HL-60/S4 treated with phorbol 12-myristate 13-acetate at 8.2 ng/mL for 4 days and 3 days (cell line): ENCODE data around the gene PIP4K2A.
"Not testable (repeated sequence)": the region's sequence is repeated elsewhere in the genome, so short reads cannot be mapped to it uniquely, and the experiment has no call there.

ENCODE experiments used
- in situ Hi-C: fragments of 300-500 bp; cut with MboI; formaldehyde crosslinking; loops from 2 replicates; pipeline ENCODE4 v1.15.0; 2022; ENCODE audit warnings: low sequenced_read_pairs

PIP4K2A gene

DNA sequence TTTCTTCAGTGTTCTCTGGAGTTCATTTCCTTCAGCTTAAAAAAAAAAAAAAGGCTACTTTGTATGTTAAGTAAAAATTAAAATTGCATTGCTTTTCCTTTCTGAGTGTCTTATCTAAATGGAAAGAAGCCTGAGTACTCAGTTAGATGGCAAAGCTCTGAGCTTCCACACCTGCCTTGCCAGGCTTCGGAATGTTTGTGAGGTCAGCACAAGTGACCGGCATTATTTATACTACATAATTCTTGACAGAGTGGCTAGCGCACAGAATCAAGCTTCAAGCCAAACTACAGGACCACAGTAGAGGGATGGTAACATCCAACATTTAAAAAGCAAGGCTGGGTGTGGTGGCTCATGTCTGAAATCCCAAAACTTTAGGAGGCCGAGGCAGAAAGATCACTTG lies 17.3 kb downstream of the PIP4K2A start:
- in situ Hi-C loops = no loop called here

GRCh38 chr10:22693860-22694259 lies 20.5 kb downstream of the PIP4K2A start:
- in situ Hi-C loops = no loop called here

- in situ Hi-C loops = no loop called here
Measured at GRCh38 chr10:22693371-22693784, 21.0 kb downstream of the PIP4K2A start.

- in situ Hi-C loops = not testable (repeated sequence)
Measured at GRCh38 chr10:22692119-22692518, 22.3 kb downstream of the PIP4K2A start.

- in situ Hi-C loops = no loop called here
Measured at GRCh38 chr10:22690614-22691431, 23.6 kb downstream of the PIP4K2A start.

- in situ Hi-C loops = no loop called here
Measured at GRCh38 chr10:22690158-22690557, 24.2 kb downstream of the PIP4K2A start.

GRCh38 chr10:22686347-22686746 lies 28.0 kb downstream of the PIP4K2A start:
- in situ Hi-C loops = no loop called here

DNA sequence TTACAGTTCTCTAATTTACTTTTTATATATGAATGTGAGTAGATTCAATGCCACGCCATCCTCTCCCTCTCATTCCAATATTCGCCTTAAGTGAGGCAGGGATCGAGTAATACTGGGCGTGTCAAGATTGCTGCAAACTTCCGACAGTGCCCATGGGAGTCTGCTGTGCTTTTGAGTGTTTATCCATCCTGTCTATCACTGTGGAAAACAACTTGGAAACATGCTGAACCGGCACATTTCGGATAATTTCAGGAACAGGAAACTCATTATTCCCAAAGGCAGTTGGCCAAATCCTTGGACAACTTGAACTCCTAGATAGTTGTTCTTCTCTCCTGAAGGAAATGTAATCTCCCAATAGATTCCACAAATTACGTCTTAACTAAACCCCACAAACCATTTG lies 28.5 kb downstream of the PIP4K2A start:
- in situ Hi-C loops = no loop called here

DNA sequence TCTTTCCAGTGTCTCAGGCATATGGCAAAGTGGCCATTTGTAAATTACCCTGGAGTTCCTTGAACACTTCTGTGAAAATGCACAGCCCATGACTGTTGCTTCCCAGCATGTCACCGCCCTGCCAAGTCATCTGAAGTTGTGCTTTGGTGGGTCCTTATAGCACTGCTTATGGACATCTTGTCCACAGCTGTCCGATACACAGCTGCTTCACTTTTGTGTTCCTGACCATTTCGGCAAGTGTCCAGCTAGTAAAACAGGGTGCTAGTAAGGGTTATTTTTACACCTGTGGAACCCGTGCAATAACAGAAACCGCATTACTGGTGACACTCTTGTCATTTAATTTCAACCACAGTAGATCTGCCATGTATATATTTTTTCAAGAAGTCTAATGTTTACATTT lies 29.7 kb downstream of the PIP4K2A start:
- in situ Hi-C loops = no loop called here

GRCh38 chr10:22683140-22683389 lies 31.3 kb downstream of the PIP4K2A start:
- in situ Hi-C loops = no loop called here

DNA sequence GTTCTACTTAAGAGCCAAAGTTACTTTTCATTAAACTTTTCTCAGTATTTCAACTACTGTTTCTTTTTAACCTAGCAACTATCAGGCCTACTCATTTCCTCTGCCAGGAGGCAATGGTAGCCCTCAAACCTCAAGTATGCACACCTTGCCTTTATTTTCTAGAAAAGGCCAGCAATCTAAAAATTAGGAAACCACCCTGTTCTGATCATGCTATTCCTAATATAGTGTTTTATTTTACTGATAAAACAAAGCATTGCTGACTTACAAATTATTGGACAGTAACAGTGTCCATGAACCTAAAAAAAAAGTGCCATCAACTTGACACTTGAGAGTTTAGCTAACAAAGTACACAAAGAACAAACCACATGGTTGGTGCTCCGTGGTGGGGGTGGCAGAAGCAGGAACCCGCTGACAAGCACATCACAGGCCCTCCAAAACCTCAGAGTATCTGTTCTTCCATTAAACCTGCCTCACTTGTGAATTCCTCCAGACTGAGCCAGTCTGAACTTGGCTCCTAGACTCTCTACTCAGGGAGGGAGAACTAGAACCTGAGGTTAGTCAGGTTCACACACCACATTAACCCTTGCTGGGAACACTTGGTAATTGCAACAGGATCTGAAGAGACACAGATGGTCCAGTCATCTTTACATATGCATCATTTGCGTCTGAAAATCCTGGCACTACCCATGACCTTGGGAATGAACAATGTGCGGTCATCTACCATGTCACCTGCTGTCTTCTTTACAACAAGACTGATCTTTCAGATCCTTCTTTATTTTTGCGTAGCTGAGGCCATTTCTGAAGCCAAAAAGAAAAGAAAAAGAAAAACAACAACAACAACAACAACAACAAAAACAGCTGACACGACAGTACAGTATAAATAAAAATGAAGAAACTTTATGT lies 31.9 kb downstream of the PIP4K2A start:
- in situ Hi-C loops = no loop called here

- in situ Hi-C loops = no loop called here
Measured at GRCh38 chr10:22681783-22682183, 32.6 kb downstream of the PIP4K2A start.

GRCh38 chr10:22681301-22681700 lies 33.1 kb downstream of the PIP4K2A start:
- in situ Hi-C loops = no loop called here

DNA sequence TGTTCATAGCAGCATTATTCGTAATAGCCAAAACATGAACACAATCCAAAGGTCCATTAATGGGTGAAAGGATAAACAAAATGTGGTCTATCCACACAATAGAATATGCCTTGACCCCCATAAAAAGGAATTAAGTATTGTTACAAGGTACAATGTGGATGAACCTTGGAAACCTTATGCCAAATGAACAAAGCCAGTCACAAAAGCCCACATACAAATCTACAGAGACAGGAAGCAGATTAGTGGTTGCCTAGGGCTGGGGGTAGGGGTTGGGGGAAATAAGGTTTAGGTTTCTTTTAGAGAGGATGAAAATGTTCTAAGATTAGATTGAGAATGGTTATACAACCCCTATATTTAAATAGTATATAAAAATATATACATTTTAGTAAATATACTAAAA lies 34.8 kb downstream of the PIP4K2A start:
- in situ Hi-C loops = no loop called here

DNA sequence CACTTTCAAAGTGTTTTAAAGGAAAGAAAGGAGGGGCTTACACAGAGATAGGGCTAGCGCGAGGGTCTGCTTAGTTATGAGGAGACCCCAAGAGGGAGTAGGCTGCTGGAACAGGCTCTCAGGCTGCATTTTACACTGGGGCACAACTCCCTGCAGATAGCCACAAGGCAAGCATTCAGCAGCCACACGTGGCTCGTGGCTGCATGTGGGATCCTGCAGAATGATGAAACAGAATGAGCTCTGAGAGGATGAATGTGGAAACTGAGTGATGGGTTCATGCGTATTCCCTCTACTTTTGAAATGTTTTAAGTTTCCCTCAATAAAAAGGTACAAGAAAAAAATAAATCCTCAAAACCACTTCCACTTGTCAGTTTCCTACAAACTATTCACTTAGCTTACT lies 37.0 kb downstream of the PIP4K2A start:
- in situ Hi-C loops = no loop called here

DNA sequence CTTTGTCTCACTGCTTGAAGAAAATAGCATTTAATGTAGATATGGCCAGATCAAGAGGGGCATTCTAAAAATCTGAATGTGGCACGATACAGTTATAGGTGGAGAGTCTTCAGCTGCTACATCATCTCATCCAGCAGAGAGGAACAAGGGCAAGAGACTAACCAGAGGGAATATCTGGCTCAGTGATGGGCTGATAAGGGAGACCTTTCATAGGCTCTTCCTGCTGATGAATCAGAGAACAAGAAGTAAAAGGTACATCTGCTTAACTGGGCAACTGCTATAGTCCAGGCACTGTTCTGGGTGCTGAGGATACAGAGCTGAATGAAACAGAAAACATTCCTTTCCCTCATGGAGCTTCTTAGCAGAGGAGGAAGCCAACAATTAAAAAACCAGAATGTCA lies 37.9 kb downstream of the PIP4K2A start:
- in situ Hi-C loops = no loop called here

GRCh38 chr10:22674573-22674930 lies 39.8 kb downstream of the PIP4K2A start:
- in situ Hi-C loops = no loop called here

- in situ Hi-C loops = no loop called here
Measured at GRCh38 chr10:22673785-22674572, 40.4 kb downstream of the PIP4K2A start.

DNA sequence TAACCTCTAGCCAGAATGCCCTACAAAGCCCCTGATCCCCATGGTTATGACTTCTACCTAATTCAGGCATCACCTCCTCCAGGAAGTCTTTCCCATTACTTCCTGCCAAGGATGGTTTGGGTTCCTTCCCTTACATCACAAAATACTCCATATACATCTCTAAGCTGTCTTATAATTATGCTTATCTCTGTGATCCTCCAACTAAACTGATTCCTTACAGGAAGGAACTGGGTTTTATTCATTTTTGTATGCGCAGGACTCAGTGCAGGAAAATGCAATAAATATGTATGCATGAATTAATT lies 41.3 kb downstream of the PIP4K2A start:
- in situ Hi-C loops = no loop called here

GRCh38 chr10:22672319-22673090 lies 41.9 kb downstream of the PIP4K2A start:
- in situ Hi-C loops = no loop called here

- in situ Hi-C loops = no loop called here
Measured at GRCh38 chr10:22670788-22671187, 43.6 kb downstream of the PIP4K2A start.
